HG03439 (cell line): Measurements from ENCODE around the gene CACNA2D3.
"Not testable (repeated sequence)": the region's sequence is repeated elsewhere in the genome, so short reads cannot be mapped to it uniquely, and the experiment has no call there.

Experiments used
- ATAC-seq: cut with Tn5 transposase; IDR thresholded peaks from one replicate; pipeline ENCODE4 v1.9.1; 2021; ENCODE audit warnings: mild to moderate bottlenecking, moderate library complexity; ENCODE audit not compliant: unreplicated experiment

The CACNA2D3 gene

GRCh38 chr3:54122324-54123002 is at the start of gene CACNA2D3:
Gene CACNA2D3 (plus strand): TSS chr3:54122552.
- ATAC-seq, result no peak

GRCh38 chr3:54073386-54073785 is 49.0 kb upstream of the CACNA2D3 start:
- ATAC-seq, result no peak

- ATAC-seq, result no peak
Measured at GRCh38 chr3:54079314-54079713, 43.0 kb upstream of the CACNA2D3 start.

GRCh38 chr3:54079730-54080325 is 42.5 kb upstream of the CACNA2D3 start:
- ATAC-seq, result no peak

GRCh38 chr3:54083921-54084320 is 38.4 kb upstream of the CACNA2D3 start:
- ATAC-seq, result no peak

GRCh38 chr3:54085936-54086335 is 36.4 kb upstream of the CACNA2D3 start:
- no peak for ATAC-seq

- no peak for ATAC-seq
Measured at GRCh38 chr3:54086652-54087405, 35.5 kb upstream of the CACNA2D3 start.

- ATAC-seq, result no peak
Measured at GRCh38 chr3:54087581-54088410, 34.6 kb upstream of the CACNA2D3 start.

GRCh38 chr3:54093491-54094248 is 28.7 kb upstream of the CACNA2D3 start:
- ATAC-seq, result no peak

- ATAC-seq, result no peak
Measured at GRCh38 chr3:54094926-54095325, 27.4 kb upstream of the CACNA2D3 start.

GRCh38 chr3:54099381-54099780 is 23.0 kb upstream of the CACNA2D3 start:
- no peak for ATAC-seq

- no peak for ATAC-seq
Measured at GRCh38 chr3:54104084-54104483, 18.3 kb upstream of the CACNA2D3 start.

GRCh38 chr3:54116129-54116528 is 6.2 kb upstream of the CACNA2D3 start:
- not testable (repeated sequence) for ATAC-seq

- ATAC-seq, result peak; percentile 73
Measured at GRCh38 chr3:54120657-54121413, 1.5 kb upstream of the CACNA2D3 start.

- no peak for ATAC-seq
Measured at GRCh38 chr3:54121414-54122323, 683 bp upstream of the CACNA2D3 start.

GRCh38 chr3:54123003-54123775 is 837 bp downstream of the CACNA2D3 start:
- no peak for ATAC-seq

- no peak for ATAC-seq
Measured at GRCh38 chr3:54123776-54124196, 1.4 kb downstream of the CACNA2D3 start.

GRCh38 chr3:54125300-54125699 is 2.9 kb downstream of the CACNA2D3 start:
- no peak for ATAC-seq
